C4-2B (cell line): Measurements from ENCODE around the gene HDAC4.

Experiments
- CTCF ChIP-seq: fragments of 450-650 bp; conservative IDR thresholded peaks from 2 replicates; pipeline ENCODE4 v1.5.1; 2017; ENCODE audit warnings: mild to moderate bottlenecking
- ZFX ChIP-seq: fragments of 450-650 bp; IDR thresholded peaks from 2 replicates; pipeline ENCODE4 v1.6.1; 2017

GRCh38 chr2:239376351-239376750 is 24.5 kb downstream of the HDAC4 start:
- TF ChIP-seq CTCF (no peak), ZFX (no peak)
